Raji (cell line): ENCODE measurements around the gene PPFIA4.

Source experiments
- POLR2A ChIP-seq: IDR thresholded peaks from 2 replicates; pipeline ENCODE4 v1.6.1; 2011; ENCODE audit warnings: low read depth, low read length, control low read depth; ENCODE audit not compliant: insufficient read depth

Gene PPFIA4

DNA sequence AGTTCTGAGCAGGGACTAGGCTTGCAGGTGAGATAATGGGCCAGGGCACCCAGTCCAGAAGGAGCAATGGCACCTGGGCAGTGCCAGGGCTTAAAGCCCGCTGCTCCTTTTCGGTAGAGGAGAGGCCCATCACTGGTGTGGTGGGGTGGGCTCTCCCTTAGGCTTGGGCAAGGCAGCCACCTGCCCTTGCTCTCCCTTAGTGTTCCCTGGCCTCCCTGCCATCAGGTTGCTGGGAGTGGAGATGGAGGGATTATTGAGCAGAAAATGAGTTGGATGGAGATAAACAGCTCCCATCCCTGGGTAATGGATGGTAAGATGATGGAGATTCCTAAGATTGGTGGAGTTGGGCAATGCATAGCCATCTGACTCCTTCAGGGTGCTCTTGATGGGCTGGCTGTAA lies 51.7 kb downstream of the PPFIA4 start:
- no peak for TF ChIP-seq POLR2A

DNA sequence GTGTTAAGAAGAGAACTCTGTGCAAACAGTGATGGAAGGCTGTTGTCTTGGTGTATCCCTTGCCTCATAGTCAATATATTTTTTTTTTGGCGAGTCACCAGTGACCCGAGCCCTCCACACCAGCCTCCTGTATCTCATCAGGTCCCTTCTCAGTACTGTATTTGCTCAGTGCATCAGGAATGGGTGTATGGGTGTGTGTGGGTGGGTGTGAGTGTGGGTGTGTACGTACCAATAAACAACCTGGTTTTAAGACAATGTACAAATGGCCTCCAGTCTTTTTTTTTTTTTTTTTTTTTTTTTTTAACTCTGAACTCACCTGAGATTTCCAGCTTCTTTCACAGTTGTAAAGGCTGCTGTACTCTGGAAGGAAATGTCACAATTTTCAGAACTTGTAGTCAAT lies 52.2 kb downstream of the PPFIA4 start:
- no peak for TF ChIP-seq POLR2A

DNA sequence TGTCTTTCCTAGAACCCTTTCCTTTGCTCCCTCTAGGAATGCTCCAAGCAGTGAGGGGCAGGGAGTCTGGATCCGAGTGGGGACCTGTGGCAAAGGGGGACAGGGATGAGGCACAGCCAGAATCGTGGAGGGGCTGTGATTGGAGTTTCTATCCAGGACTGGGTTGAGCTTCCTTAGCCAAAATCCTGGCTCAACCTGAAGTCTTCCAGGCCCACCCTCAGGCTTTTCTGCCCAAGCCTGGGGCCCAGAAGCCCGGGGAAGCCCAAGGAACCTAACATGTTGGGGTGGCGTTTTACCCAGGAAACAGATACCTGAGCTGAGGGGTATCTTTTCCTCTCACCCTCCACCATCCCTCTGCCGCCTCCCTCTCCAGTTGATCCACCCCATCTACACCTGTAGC lies 54.2 kb downstream of the PPFIA4 start:
- TF ChIP-seq POLR2A, result no peak

DNA sequence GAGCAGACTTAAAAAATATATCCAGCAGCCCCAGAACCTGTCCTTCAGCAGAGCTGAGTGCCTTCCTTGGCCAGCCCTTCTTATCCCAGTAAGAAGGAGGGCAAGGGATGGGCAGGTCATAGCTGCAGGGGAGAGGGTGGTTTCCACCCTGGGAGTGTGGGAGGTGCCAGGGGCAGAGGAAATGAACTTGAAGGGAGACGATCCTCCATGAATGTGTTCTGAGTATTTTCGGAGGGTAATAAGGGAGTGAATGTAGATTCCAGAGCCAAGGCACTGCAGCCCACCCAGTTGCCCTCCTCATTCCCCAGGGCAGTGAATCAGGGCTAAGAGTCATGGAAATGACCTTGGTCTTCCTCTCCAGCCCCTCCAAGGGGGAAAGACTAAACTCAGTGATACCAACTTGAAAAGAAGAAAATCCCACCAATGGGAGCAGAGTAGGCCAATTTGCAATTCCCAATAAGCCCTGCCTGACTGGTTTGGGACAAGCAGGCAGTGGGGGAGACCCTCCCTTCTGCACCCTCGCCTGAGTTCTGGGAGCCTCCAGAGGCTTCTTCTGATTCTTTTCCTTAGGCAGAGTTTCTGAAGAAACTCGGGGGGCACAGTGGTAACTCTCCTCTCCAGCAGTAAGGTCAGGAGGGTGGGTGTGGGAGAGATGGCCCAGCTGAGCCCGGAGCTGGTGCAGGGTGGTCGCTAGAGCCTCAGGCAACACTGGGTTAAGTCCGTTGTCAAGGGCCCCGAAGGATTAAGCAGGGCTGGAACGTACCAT lies 55.4 kb downstream of the PPFIA4 start:
- no peak for TF ChIP-seq POLR2A

DNA sequence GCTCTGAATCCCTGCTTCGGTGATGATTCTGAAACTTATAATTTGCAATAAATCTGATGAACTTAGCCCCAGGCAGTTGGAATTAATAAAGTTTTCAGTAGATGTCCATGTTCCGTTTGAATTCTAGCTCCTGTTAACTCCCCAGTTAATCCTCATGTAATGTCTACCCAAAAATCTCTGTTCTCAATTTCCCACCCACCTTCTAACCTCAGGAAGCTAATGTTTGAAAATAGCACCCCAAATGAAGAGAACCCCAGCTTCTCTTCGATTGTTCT lies 55.9 kb downstream of the PPFIA4 start:
- TF ChIP-seq POLR2A, result no peak

- no peak for TF ChIP-seq POLR2A
Observed at GRCh38 chr1:203082571-203083462, 56.5 kb downstream of the PPFIA4 start.

DNA sequence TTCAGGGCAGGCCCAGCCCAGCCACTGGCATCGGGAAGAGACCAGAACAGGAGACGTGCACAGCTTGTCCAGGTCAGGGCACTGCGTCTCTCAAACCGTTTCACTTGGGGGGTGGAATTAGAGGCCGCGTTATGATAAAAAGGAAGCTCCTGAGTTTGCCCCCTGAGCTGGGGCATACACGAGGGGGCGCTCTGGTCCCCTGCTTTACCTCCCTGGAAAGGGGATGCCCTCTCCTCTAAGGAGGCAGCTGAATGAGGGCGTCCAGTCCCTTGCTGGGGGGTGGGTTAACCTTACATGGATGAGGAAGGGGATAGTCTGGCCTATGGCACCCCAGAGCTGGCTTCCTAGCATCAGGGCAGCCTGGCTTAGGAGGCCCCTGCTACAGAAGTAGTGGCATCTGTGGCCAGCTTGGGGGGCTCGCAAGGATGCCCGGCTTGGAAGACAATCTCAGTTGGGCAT lies 57.2 kb downstream of the PPFIA4 start:
- TF ChIP-seq POLR2A, result no peak

DNA sequence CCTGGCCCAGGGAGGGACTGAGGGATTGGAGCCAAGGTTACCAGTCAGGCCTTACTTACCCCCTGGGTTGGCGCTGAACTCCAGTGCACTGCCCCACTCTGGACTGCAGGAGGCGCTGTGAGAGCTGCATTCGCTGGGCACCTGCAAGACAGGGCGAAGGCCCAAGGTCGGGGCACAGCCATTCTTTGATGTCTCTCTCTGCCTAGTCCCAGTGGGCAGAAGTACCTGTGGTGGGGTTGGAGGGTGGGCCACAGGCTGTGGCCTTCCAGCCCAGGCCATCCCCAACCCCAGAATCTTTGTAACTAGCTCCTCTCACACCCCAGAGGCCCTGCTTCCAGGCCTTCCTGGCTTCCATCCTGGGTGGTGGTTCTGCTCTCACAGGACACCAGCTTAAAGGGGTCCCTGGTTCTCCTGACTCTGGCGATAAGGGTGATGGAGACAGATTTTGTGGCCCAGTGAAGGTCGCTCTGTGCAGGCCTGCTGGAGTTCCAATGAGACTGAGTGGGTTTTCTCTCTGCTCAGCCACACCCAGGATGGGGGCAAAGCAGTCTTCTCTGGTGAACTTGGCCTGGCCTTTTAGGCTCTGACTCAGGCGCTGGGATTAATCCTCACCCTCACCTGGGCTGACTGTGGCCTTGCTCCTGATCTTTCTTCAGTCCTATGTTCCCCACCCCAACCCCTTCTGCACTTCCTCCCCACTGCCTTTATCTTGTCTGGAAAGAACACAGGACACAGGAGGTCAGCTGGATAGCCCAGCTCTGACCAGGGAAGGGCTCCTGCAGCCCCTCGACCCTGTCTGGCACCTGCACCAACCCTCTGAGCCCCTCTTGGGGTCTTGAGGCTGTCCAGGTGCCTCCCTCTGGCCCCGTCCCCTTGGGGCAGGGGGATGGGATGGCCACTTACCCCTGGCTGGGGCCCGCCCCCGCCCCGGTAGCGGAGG lies 58.6 kb downstream of the PPFIA4 start:
- TF ChIP-seq POLR2A, result no peak

- no peak for TF ChIP-seq POLR2A
Observed at GRCh38 chr1:203085528-203086406, 59.5 kb downstream of the PPFIA4 start, which contains the start of gene MYOG. TSS of gene MYOG (minus strand) at chr1:203086012. CDS start at chr1:203085961, 51 bp downstream.

GRCh38 chr1:203086992-203087763 lies 60.9 kb downstream of the PPFIA4 start:
- no peak for TF ChIP-seq POLR2A

- TF ChIP-seq POLR2A, result no peak
Observed at GRCh38 chr1:203088441-203088840, 62.1 kb downstream of the PPFIA4 start.

DNA sequence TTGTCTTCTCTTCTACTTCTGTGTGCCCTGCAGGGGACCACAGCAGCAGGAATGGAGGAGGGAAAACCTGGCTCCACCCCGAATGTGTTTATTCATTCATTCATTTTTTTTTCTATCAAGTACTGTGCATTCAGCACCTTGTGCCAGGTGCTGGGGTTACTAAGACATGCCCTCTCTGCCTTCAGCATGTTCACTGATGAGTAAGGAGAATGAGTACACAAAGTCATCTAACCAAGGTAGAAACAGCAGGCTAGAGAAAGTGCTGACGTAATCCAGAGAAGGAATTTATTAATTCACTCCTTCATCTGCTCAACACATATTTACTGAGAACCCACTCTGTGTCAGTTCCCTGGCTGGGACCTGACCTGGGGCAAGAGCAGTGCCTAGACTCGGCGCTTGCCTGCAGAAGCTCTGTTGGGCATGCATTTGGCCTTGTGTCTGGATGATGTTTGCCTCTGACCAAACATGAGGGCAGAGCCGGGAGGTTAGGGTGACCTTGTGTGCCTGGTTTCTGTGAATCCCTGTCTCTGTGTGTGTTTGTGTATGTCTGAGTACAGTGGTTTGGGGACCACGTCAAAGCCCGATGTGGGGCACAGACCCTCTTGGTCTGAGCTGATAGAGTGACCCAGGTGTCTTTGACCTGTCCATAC lies 62.8 kb downstream of the PPFIA4 start:
- no peak for TF ChIP-seq POLR2A

DNA sequence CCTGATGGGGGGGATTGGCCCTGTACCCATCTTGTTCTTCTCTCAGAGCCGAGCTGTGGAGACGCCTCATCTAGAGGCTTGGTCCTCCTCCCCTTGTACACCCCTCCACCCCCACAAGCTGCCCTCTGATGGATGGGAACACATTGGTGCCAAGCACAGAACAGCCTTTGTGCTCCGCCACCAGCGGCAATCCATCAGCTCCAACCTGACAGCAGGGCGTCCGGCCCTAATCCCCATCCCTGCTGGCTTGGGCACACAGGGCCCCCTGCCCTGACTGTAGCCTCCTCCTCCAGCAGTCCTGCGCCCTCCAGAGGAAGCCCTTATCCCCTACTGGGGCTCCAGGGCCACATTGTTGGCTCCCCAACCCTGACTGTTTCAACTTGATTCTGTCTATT lies 63.4 kb downstream of the PPFIA4 start:
- TF ChIP-seq POLR2A, result no peak
